ENCODE results near the gene DYNC2LI1. TPM values are rescaled to one million over a fixed set of nuclear protein-coding genes. Genes with fewer than 3 reads are reported as not detected.

Gene DYNC2LI1
- total and polyA plus RNA-seq, 2 of the 8 experiments (the other 6 are each of a cell fraction or from before 2014, with no cell fraction given) = 3.9 to 7.6 TPM

- H3K9me3 ChIP-seq (ENCODE audit: insufficient read depth in 2 of 2, low read depth in 1 of 2, low read length in 1 of 2) = no peaks in the 10 kb centered on the region
- peak in 1 of 2 experiments; percentile 28 for DNase-seq (ENCODE audit: low read depth in 1 of 2, low spot score in 2 of 2)
- H3K4me2 ChIP-seq (ENCODE audit: insufficient read depth in 1 of 2, low read depth in 2 of 2, low read length in 2 of 2) = no peak overlapping the region
- H2AFZ ChIP-seq (ENCODE audit: low read length) = no peak overlapping the region
- no peak overlapping the region for H2BK5ac ChIP-seq (ENCODE audit: low read depth, low read length)
- H2AK5ac ChIP-seq (ENCODE audit: low read depth, low read length) = no peak overlapping the region
- H2BK120ac ChIP-seq (replicated peaks; ENCODE audit: low read depth, low read length) = no peak overlapping the region
- ChIA-PET CTCF (ENCODE audit: partially characterized antibody) (interaction anchor here (0.6 to 2.3 kb wide), 8 partner anchors 9 to 547 kb away, joined by 3 to 9 read pairs (median 4); no protein-coding TSS in a partner anchor), POLR2A (ENCODE audit: partially characterized antibody) (no interaction called here)
- FAIRE-seq = no peak
- H4K91ac ChIP-seq (replicated peaks; ENCODE audit: insufficient read length, low read length) = no peak overlapping the region
- H3K18ac ChIP-seq (ENCODE audit: extremely low read depth, low read length) = no peak overlapping the region
- H3K56ac ChIP-seq (replicated peaks; ENCODE audit: insufficient read length, low read depth, low read length) = no peak overlapping the region
- H3K23ac ChIP-seq (ENCODE audit: insufficient read length) = no peak overlapping the region
- no peaks in the 10 kb centered on the region for H3K79me1 ChIP-seq (ENCODE audit: low read depth, low read length)
- H3K4me3 ChIP-seq (ENCODE audit: extremely low read depth in 1 of 4, insufficient read depth in 2 of 4, low read depth in 3 of 4, low read length in 4 of 4) = no peak overlapping the region
- no peaks in the 10 kb centered on the region for H4K20me1 ChIP-seq (replicated peaks in 1 of 2; ENCODE audit: control insufficient read depth in 1 of 2, insufficient read depth in 2 of 2, low read length in 2 of 2)
- no peaks in the 10 kb centered on the region for H3K36me3 ChIP-seq (ENCODE audit: control insufficient read depth in 2 of 4, insufficient read depth in 4 of 4, low read length in 3 of 4)
- WGBS, 2 experiments (ENCODE audit: extremely low coverage in 1 of 2, insufficient coverage in 1 of 2, insufficient read length in 1 of 2, insufficient replicate concordance in 2 of 2, low coverage in 1 of 2, low lambda C conversion rate in 2 of 2, missing lambda C conversion rate in 1 of 2) = 87% methylated on average over 14 of the region's 14 CpGs; no CpG with 5 or more reads in 1 of the 2 experiments
- no peak overlapping the region for H2BK20ac ChIP-seq (ENCODE audit: low read length)
- H3K14ac ChIP-seq (ENCODE audit: insufficient read length) = no peak overlapping the region
- H3K27me3 ChIP-seq (replicated peaks in 1 of 4; ENCODE audit: control insufficient read depth in 3 of 4, extremely low read depth in 1 of 4, insufficient read depth in 3 of 4, low read length in 3 of 4) = no peaks in the 10 kb centered on the region
- no peak overlapping the region for H2BK15ac ChIP-seq (ENCODE audit: low read length)
- peaks cover 0 to 6% (median 2%) of the 10 kb centered on the region in 4 experiments; a peak in 3 of 7 replicates for H3K4me1 ChIP-seq (replicated peaks in 1 of 4; ENCODE audit: control insufficient read depth in 3 of 4, insufficient read depth in 4 of 4, low read length in 3 of 4)
- H3K27ac ChIP-seq (ENCODE audit: low read depth, low read length) = no peak overlapping the region
- no peak overlapping the region for H4K8ac ChIP-seq (ENCODE audit: extremely low read depth, insufficient read depth, low read length)
- no peak overlapping the region for H3K4ac ChIP-seq (replicated peaks; ENCODE audit: insufficient read length, low read depth, low read length)
- no peaks in the 10 kb centered on the region for H3K79me2 ChIP-seq (ENCODE audit: control insufficient read depth in 1 of 2, insufficient read depth in 2 of 2, low read length in 2 of 2)
- H3K23me2 ChIP-seq (ENCODE audit: low read depth, low read length) = no peaks in the 10 kb centered on the region
- no peak overlapping the region for H4K5ac ChIP-seq (ENCODE audit: insufficient read length, low read depth, low read length)
- H3K9ac ChIP-seq (replicated peaks in 1 of 4; ENCODE audit: extremely low read depth in 1 of 4, low read depth in 3 of 4, low read length in 3 of 4) = no peak overlapping the region
- no peak overlapping the region for H2BK12ac ChIP-seq (ENCODE audit: low read depth, low read length)
- no peak for TF ChIP-seq NANOG (IDR thresholded peaks at IDR 0.05; ENCODE audit: insufficient read depth, low read depth, low read length, poor library complexity, severe bottlenecking)
- TF ChIP-seq POLR2A (IDR thresholded peaks at IDR 0.05; ENCODE audit: control extremely low read depth in 1 of 2, low read depth in 2 of 2, low read length in 2 of 2) = no peak
- TF ChIP-seq SUZ12 (IDR thresholded peaks at IDR 0.05; ENCODE audit: low read length) = no peak
- TF ChIP-seq CTBP2 (IDR thresholded peaks at IDR 0.05; ENCODE audit: borderline replicate concordance, insufficient read depth, insufficient read length, low read length) = no peak
- TF ChIP-seq EP300 (IDR thresholded peaks at IDR 0.05; ENCODE audit: borderline replicate concordance in 1 of 2, low read depth in 2 of 2, low read length in 2 of 2) = no peak
- TF ChIP-seq SIRT6 (IDR thresholded peaks at IDR 0.05; ENCODE audit: low read length) = no peak
- no peak for TF ChIP-seq HDAC6 (IDR thresholded peaks at IDR 0.05; ENCODE audit: low read depth, low read length)
- no peak for TF ChIP-seq GABPA (IDR thresholded peaks at IDR 0.05; ENCODE audit: borderline replicate concordance, insufficient read depth, low read length)
- no peak for TF ChIP-seq TAF7 (optimal IDR thresholded peaks at IDR 0.05; ENCODE audit: borderline replicate concordance, low read depth, low read length)
- no peak for TF ChIP-seq YY1 (IDR thresholded peaks at IDR 0.05; ENCODE audit: low read depth, low read length)
- no peak for TF ChIP-seq JUND (IDR thresholded peaks at IDR 0.05; ENCODE audit: low read length)
- no peak for TF ChIP-seq NRF1 (IDR thresholded peaks at IDR 0.05; ENCODE audit: low read depth, low read length)
Observed at GRCh38 chr2:43841949-43842865, 68.4 kb downstream of the DYNC2LI1 start.
